ENCODE measurements around the gene PACS1. TPM values are rescaled to one million over a fixed set of nuclear protein-coding genes. Genes with fewer than 3 reads are reported as not detected.

The PACS1 gene
- total RNA-seq, 4 donors from 2014 or later: 32.0 to 62.7 (median 51.8) TPM

DNA sequence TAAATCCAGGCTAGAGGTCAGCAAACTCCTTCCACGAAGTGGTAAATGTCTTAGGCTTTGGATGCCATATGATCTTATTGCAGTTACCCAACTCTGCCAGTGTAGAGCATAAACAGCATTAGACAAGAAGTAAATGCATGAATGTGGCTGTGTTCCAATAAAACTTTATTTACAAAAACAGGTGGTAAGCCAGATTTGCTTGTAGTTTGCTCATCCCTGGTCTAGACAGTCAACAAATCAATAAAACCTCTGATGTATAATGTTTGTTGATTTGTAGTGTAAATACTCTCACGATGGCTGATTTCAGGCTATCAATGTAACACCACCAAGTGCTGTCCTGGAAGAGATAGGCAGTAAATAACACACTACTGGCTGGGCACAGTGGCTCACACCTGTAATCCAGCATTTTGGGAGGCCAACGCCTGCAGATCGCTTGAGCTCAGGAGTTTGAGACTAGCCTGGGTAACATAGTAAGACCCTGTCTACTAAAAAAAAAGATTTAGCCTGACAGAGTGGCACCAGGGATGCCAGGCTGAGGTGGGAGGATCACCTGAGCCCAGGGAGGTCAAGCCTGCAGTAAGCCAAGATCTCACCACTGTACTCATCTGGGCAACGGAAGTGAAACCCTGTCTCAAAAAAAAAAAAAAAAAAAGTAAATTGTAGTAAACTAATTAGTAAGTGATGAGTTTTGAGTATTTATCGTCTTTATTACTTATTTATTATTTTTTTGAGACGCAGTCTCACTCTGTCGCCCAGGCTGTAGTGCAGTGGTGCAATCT, 36.9 kb upstream of the PACS1 start:
- Histone ChIP-seq H3K9me3 (no peaks in the 10 kb centered on the region), H3K27me3 (no peaks in the 10 kb centered on the region), H3K36me3 (no peaks in the 10 kb centered on the region), H3K4me1 (no peaks in the 10 kb centered on the region), H3K4me3 (no peak overlapping the region), H3K27ac (no peak overlapping the region)
- DNase-seq (ENCODE audit: low spot score in 2 of 2): no peak
- WGBS, 2 donors: 80% methylated on average over 8 of the region's 8 CpGs
- no peak for TF ChIP-seq POLR2A (IDR thresholded peaks at IDR 0.05)
- TF ChIP-seq, protein P1, sequence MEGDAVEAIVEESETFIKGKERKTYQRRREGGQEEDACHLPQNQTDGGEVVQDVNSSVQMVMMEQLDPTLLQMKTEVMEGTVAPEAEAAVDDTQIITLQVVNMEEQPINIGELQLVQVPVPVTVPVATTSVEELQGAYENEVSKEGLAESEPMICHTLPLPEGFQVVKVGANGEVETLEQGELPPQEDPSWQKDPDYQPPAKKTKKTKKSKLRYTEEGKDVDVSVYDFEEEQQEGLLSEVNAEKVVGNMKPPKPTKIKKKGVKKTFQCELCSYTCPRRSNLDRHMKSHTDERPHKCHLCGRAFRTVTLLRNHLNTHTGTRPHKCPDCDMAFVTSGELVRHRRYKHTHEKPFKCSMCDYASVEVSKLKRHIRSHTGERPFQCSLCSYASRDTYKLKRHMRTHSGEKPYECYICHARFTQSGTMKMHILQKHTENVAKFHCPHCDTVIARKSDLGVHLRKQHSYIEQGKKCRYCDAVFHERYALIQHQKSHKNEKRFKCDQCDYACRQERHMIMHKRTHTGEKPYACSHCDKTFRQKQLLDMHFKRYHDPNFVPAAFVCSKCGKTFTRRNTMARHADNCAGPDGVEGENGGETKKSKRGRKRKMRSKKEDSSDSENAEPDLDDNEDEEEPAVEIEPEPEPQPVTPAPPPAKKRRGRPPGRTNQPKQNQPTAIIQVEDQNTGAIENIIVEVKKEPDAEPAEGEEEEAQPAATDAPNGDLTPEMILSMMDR (IDR thresholded peaks at IDR 0.05): no peak
- no peak for TF ChIP-seq EP300 (IDR thresholded peaks at IDR 0.05)

DNA sequence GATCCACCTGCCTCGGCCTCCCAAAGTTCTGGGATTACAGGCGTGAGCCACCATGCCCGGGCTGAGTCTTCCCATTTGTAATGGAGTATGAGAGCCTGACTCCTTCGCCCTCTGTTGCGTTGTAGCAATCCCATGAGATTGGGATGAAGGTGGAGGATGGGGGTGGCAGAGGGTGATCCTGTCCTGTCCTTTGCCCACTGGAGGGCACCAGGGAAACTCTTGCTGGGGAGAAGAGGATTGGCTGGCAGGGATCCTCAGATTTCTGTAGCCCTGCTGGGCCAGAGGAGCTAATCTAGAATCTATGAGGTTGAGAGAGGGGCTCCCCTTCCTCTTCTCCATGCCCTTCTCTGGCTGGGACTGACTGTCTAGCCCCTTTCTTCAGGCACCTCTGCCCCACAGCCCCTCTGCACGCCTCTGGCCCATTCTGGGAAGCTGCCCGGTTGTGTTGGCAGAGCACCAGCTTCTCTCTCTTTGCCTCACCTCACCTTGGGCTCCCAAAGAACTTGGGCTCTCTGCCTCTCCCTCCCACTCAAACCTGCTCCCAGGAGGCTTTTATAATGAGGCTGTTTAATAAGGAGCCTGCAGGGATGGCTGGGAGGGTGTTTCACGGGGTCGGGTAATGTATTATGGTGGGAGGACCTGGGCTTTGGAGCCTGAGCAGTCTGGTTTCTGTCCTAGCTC, 34.3 kb upstream of the PACS1 start:
- Histone ChIP-seq H3K36me3 (no peaks in the 10 kb centered on the region), H3K27ac (no peak overlapping the region), H3K27me3 (no peaks in the 10 kb centered on the region), H3K4me1 (no peaks in the 10 kb centered on the region), H3K4me3 (no peak overlapping the region), H3K9me3 (no peaks in the 10 kb centered on the region)
- DNase-seq (ENCODE audit: low spot score in 2 of 2): no peak
- WGBS, 2 donors: 65 to 71% methylated on average over 9 of the region's 9 CpGs
- TF ChIP-seq EP300 (IDR thresholded peaks at IDR 0.05): no peak
- TF ChIP-seq, protein P1 (IDR thresholded peaks at IDR 0.05): no peak
- TF ChIP-seq POLR2A (IDR thresholded peaks at IDR 0.05): no peak

DNA sequence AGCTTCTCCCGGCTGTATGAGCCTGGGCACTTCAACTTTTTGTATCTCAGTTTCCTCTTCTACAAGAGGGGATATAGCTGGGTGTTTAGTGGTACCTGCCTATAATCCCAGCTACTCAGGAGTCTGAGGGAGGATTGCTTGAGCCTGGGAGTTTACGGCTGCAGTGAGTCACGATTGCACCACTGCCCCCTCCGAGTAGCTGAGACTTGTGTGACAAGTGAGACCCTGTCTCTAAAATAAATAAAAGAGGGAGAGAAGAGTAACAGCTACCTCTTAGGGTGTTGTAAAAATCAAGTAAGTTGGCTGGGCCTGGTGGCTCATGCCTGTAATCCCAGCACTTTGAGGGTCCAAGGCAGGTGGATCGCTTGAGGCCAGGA, 33.8 kb upstream of the PACS1 start:
- 75 to 80% methylated on average over 5 of the region's 5 CpGs for WGBS, 2 donors
- H3K27me3 ChIP-seq: no peaks in the 10 kb centered on the region
- no peak overlapping the region for H3K4me3 ChIP-seq
- TF ChIP-seq, protein P1 (IDR thresholded peaks at IDR 0.05): no peak
- no peak for TF ChIP-seq POLR2A (IDR thresholded peaks at IDR 0.05)
- TF ChIP-seq EP300 (IDR thresholded peaks at IDR 0.05): no peak
- DNase-seq (ENCODE audit: low spot score in 2 of 2): no peak
- no peaks in the 10 kb centered on the region for H3K4me1 ChIP-seq
- H3K9me3 ChIP-seq: no peaks in the 10 kb centered on the region
- H3K27ac ChIP-seq: no peak overlapping the region
- no peaks in the 10 kb centered on the region for H3K36me3 ChIP-seq

DNA sequence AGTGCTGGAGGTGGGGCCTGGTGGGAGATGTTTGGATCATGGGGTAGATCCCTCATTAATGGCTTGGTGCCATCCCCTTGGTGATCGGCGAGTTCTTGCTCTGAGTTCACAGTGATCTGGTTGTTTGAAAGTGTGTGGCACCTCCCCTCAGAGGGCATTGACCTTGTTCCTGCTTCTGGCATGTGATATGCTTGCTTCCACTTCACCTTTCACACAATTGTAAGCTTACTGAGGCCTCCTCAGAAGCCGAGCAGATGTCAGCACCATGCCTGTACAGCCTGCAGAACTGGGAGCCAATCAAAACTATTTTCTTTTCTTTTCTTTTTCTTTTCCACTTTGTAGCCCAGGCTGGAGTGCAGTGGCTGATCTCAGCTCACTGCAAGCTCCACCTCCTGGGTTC, 32.7 kb upstream of the PACS1 start:
- Histone ChIP-seq H3K27me3 (no peaks in the 10 kb centered on the region), H3K4me3 (no peak overlapping the region), H3K4me1 (no peaks in the 10 kb centered on the region), H3K27ac (no peak overlapping the region), H3K9me3 (no peaks in the 10 kb centered on the region), H3K36me3 (no peaks in the 10 kb centered on the region)
- 82 to 91% methylated on average over 3 of the region's 3 CpGs for WGBS, 2 donors
- TF ChIP-seq EP300 (IDR thresholded peaks at IDR 0.05) (no peak), POLR2A (IDR thresholded peaks at IDR 0.05) (no peak)
- TF ChIP-seq, protein P1 (IDR thresholded peaks at IDR 0.05): no peak
- DNase-seq (ENCODE audit: low spot score in 2 of 2): no peak

DNA sequence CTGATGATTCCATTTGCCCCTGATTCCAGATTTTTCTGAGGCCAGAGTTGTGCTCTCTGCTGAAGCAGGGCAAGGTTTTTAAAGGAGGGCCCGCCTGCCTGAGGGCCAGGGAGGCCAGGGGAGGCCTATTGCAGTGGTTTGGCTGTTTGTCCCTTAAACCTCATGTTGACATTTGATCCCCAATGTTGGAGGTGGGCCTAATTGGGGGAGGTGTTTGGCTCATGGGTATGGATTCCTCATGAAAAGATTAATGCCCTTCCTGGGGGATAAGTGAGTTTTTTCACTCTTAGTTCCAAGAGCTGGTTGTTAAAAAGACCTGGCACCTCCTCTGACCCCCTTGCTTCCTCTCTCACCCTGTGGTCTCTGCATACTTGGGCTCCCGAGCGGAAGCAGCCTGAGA, 30.3 kb upstream of the PACS1 start:
- H3K27me3 ChIP-seq: no peaks in the 10 kb centered on the region
- no peak for DNase-seq (ENCODE audit: low spot score in 2 of 2)
- H3K36me3 ChIP-seq: no peaks in the 10 kb centered on the region
- no peak overlapping the region for H3K27ac ChIP-seq
- H3K4me3 ChIP-seq: no peak overlapping the region
- TF ChIP-seq EP300 (IDR thresholded peaks at IDR 0.05): no peak
- TF ChIP-seq POLR2A (IDR thresholded peaks at IDR 0.05): no peak
- TF ChIP-seq, protein P1 (IDR thresholded peaks at IDR 0.05): no peak
- peaks cover 0 to under 1% (median 0%) of the 10 kb centered on the region in 4 donors for H3K4me1 ChIP-seq
- H3K9me3 ChIP-seq: no peaks in the 10 kb centered on the region
- WGBS, 2 donors: 55 to 75% methylated on average over 3 of the region's 3 CpGs
